GM18907 (cell line): ENCODE measurements around the gene TMTC2.

Experiments used
- ATAC-seq: cut with Tn5 transposase; IDR thresholded peaks from one replicate; pipeline ENCODE4 v1.9.1; 2021; ENCODE audit warnings: mild to moderate bottlenecking, moderate library complexity; ENCODE audit not compliant: unreplicated experiment

The TMTC2 gene

GRCh38 chr12:82996168-82996812 lies 309.6 kb downstream of the TMTC2 start:
- ATAC-seq = peak; percentile 98

GRCh38 chr12:82998509-82998908 lies 311.8 kb downstream of the TMTC2 start:
- ATAC-seq = no peak

- no peak for ATAC-seq
Measured at GRCh38 chr12:83003026-83003425, 316.3 kb downstream of the TMTC2 start.

- ATAC-seq = peak; percentile 83
Measured at GRCh38 chr12:83005534-83006197, 319.0 kb downstream of the TMTC2 start.

GRCh38 chr12:83008703-83009102 lies 322.0 kb downstream of the TMTC2 start:
- ATAC-seq = no peak

GRCh38 chr12:83010169-83010804 lies 323.6 kb downstream of the TMTC2 start:
- ATAC-seq = no peak

GRCh38 chr12:83015390-83016217 lies 328.9 kb downstream of the TMTC2 start:
- peak; percentile 43 for ATAC-seq

- no peak for ATAC-seq
Measured at GRCh38 chr12:83016218-83016835, 329.6 kb downstream of the TMTC2 start.

GRCh38 chr12:83016991-83017390 lies 330.3 kb downstream of the TMTC2 start:
- ATAC-seq = no peak

GRCh38 chr12:83018088-83018487 lies 331.4 kb downstream of the TMTC2 start:
- no peak for ATAC-seq

GRCh38 chr12:83027021-83027723 lies 340.5 kb downstream of the TMTC2 start:
- ATAC-seq = no peak

- ATAC-seq = no peak
Measured at GRCh38 chr12:83031196-83031595, 344.5 kb downstream of the TMTC2 start.

GRCh38 chr12:83036847-83037246 lies 350.1 kb downstream of the TMTC2 start:
- no peak for ATAC-seq

- no peak for ATAC-seq
Measured at GRCh38 chr12:83039413-83039812, 352.7 kb downstream of the TMTC2 start.

GRCh38 chr12:83040339-83040738 lies 353.6 kb downstream of the TMTC2 start:
- ATAC-seq = no peak

GRCh38 chr12:83040991-83041390 lies 354.3 kb downstream of the TMTC2 start:
- no peak for ATAC-seq

GRCh38 chr12:83042441-83043200 lies 355.9 kb downstream of the TMTC2 start:
- ATAC-seq = no peak

- no peak for ATAC-seq
Measured at GRCh38 chr12:83044736-83045135, 358.0 kb downstream of the TMTC2 start.

- ATAC-seq = no peak
Measured at GRCh38 chr12:83046019-83046418, 359.3 kb downstream of the TMTC2 start.

- no peak for ATAC-seq
Measured at GRCh38 chr12:83049306-83049705, 362.6 kb downstream of the TMTC2 start.
